Muscle of leg (tissue), 11 donors: ENCODE results near the gene NHP2. TPM values are rescaled to one million over a fixed set of nuclear protein-coding genes. Genes with fewer than 3 reads are reported as not detected.
"Not testable (repeated sequence)": the region's sequence is repeated elsewhere in the genome, so short reads cannot be mapped to it uniquely, and the experiment has no call there.

ENCODE experiments used
- DNase-seq: peaks from one replicate; pipeline ENCODE4 v3.0.0; 2013
- H3K27ac ChIP-seq: one replicate; pipeline ENCODE4 v1.5.1; 2013; ENCODE audit warnings: mild to moderate bottlenecking, low read length, control low read depth
- H3K27me3 ChIP-seq: one replicate; pipeline ENCODE4 v1.6.1; 2013; ENCODE audit warnings: low read length; ENCODE audit not compliant: control insufficient read depth, insufficient read depth
- H3K36me3 ChIP-seq: one replicate; pipeline ENCODE4 v1.6.1; 2013; ENCODE audit warnings: low read length; ENCODE audit not compliant: control insufficient read depth, insufficient read depth
- H3K4me1 ChIP-seq: one replicate; pipeline ENCODE4 v1.6.1; 2013; ENCODE audit warnings: low read length; ENCODE audit not compliant: control insufficient read depth, insufficient read depth
- H3K4me3 ChIP-seq: one replicate; pipeline ENCODE4 v1.5.1; 2013; ENCODE audit warnings: low read length, control low read depth
- H3K9me3 ChIP-seq: replicated peaks from 2 replicates; pipeline ENCODE4 v1.6.1; 2013; ENCODE audit warnings: low read depth, low read length; ENCODE audit not compliant: control insufficient read depth
- WGBS: methylation state at CpG from one replicate; pipeline ENCODE4 v1.1.5; 2013; ENCODE audit warnings: missing lambda C conversion rate; ENCODE audit not compliant: insufficient coverage; 5-methylcytosine and 5-hydroxymethylcytosine counted together
- polyA plus RNA-seq, 8 donors: library from polyadenylated mRNA; unstranded; fragments of 120-200 nt; gene quantifications; one replicate each; pipeline versions ENCODE4 v1.2.1 to v1.2.3, GENCODE V29; 2013; ENCODE audit warnings: inconsistent platforms in 1 of 8, low replicate concordance in 1 of 8; ENCODE audit not compliant: insufficient read length in 8 of 8, insufficient read depth in 1 of 8
- total RNA-seq: library from RNA; stranded (reverse); fragments of 120-200 nt; gene quantifications from one replicate; pipeline ENCODE4 v1.2.4, GENCODE V29; 2013

The NHP2 gene
- total and polyA plus RNA-seq, 9 donors: 103 to 129 (median 115) TPM

DNA sequence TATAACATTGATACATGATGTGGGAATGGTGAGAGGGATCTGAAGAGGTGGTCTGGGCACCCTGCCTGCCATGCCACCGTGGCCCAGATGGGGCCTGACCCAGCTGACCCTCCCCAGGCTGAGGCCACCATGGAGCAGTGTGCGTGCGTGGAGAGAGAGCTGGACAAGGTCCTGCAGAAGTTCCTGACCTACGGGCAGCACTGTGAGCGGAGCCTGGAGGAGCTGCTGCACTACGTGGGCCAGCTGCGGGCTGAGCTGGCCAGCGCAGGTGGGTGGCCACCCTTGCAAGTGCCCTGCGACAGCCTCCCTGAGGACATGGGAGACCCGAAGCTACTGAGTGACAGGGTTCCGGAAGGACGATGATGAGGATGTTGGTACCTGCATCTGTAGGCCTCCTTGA lies 15.7 kb downstream of the NHP2 start:
- WGBS: 90% methylated on average over 11 of the region's 12 CpGs
- peaks cover 60% of the 10 kb centered on the region for H3K36me3 ChIP-seq

DNA sequence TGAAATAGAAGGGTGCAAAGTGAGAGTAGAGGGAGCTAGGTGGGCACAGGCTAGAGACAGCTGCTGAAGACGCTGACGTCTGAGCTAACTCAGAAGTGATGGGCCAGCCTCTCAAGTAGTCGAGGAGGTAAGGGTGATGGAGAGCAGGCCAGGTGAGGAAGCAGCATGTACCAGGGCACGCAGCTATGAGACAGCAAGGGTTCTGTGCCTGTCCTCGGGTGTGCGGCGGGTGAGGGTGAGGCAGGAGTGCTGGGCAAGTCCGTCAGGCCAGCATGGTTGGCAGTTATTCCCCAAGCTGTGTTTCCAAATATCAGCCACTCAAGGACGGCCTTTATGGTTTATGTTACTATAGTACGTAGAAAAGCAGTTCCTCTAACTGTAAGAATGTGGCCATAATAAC lies 16.7 kb downstream of the NHP2 start:
- Histone ChIP-seq H3K27me3 (no peaks in the 10 kb centered on the region), H3K9me3 (no peaks in the 10 kb centered on the region), H3K4me3 (no peak overlapping the region), H3K27ac (no peak overlapping the region), H3K4me1 (peaks cover 3% of the 10 kb centered on the region), H3K36me3 (peaks cover 52% of the 10 kb centered on the region)
- 94% methylated on average over 9 of the region's 10 CpGs for whole genome bisulfite sequencing
- no peak for DNase-seq

More for the DNA sequence above, 15.7 kb downstream of the NHP2 start:
- DNase-seq: no peak
- no peak overlapping the region for H3K4me3 ChIP-seq
- no peaks in the 10 kb centered on the region for H3K27me3 ChIP-seq
- no peak overlapping the region for H3K27ac ChIP-seq
- no peaks in the 10 kb centered on the region for H3K9me3 ChIP-seq
- H3K4me1 ChIP-seq: peaks cover 12% of the 10 kb centered on the region

DNA sequence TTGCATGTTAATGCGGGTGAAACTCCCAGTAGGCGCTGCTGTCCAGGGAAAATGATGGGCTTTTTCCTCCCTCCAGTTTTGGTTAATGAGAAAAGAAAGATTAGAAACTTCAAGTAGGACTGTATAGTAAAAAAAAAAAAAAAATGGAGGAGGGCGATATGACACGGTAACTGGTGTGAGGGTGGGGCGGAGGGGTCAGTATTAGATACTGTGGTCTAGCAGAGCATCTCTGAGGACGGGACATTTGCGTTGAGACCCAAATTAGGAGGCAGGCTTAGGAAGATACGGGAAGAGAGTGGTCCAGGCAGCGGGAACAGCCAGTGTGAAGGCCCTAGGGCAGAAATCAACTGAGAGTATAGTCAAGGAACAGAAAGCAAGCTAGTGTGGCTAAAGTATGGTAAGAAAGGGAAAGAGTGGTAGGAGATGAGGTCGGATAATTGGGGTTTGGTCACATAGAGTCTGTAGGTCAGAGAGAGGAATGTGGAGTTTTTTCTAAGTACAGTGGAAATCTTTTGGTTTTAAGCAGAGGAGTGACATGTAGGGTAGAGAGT lies 22.2 kb downstream of the NHP2 start:
- Histone ChIP-seq H3K4me3 (peak overlapping the region; percentile 69), H3K27me3 (no peaks in the 10 kb centered on the region), H3K27ac (peak overlapping the region; percentile 77), H3K9me3 (no peaks in the 10 kb centered on the region), H3K36me3 (peaks cover 28% of the 10 kb centered on the region), H3K4me1 (peaks cover 10% of the 10 kb centered on the region)
- 49% methylated on average over 6 of the region's 10 CpGs for WGBS
- DNase-seq: no peak

DNA sequence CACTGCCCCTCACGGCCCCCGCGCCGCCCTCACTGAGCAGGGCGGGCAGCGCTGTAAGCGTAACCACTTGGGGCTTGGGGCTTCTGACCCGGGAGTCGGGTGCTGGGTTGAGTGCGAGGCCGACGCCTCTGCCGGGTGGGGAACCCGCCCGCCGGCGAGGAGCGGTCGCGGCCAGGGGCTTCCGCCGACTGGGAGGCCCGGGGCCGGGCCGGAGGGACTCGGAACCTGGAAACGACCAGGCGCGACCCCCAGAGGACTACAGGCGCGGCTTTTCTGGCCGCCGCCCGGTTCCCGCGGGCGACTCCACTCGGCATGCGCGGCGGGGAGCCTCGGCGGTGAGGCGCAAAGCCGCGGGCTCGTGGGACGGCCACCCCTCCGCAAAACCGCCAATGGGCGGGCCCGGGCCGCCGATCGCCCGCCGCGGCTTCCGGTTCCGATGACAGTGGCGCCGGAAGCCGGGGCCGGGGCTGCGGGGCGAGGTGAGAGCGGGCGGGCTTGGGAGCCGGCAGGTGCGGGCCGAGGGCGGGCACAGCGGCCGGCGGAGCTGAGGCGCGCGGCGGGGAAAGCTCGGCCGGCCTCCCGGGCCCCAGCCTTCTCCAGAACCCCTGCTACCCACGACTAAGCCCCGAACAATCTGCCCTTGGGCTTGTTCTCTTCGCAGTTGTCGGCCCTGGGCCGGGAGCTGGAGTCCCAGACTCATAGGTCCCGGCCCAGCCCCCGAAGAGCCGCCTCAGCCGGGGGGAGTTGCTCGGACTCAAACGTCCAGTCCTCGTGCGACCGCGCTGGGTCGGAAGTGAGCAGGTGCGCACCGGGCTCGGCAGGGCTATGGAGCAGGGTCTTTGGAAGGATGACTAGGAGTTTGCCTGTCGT lies 22.9 kb downstream of the NHP2 start, which contains the start of gene RMND5B:
Gene RMND5B, plus strand, starts transcription at position 439 of the 870 bp plus-strand sequence. CDS start 7,106 bp downstream, outside the sequence.
- Histone ChIP-seq H3K9me3 (no peaks in the 10 kb centered on the region), H3K36me3 (peaks cover 21% of the 10 kb centered on the region), H3K27me3 (no peaks in the 10 kb centered on the region), H3K4me1 (peaks cover 10% of the 10 kb centered on the region), H3K27ac (peak within 1 kb of the TSS; percentile 77), H3K4me3 (peak within 1 kb of the TSS; percentile 69)
- DNase-seq: peak; percentile 90
- WGBS: under 1% methylated on average over 98 of the region's 102 CpGs

DNA sequence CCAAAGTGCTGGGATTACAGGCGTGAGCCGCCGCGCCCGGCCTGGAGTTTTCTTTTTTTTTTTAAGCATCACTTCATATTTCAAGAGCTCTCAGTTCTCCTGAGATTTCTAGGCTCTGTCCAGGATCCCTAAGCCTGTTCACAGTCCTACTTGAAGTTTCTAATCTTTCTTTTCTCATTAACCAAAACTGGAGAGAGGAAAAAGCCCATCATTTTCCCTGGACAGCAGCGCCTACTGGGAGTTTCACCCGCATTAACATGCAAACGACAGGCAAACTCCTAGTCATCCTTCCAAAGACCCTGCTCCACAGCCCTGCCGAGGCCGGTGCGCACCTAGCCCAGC lies 23.5 kb downstream of the NHP2 start:
- 0% methylated on average over 10 of the region's 11 CpGs for WGBS
- H3K36me3 ChIP-seq: peaks cover 17% of the 10 kb centered on the region
- H3K27ac ChIP-seq: peak overlapping the region; percentile 70
- not testable (repeated sequence) for H3K9me3 ChIP-seq, DNase-seq, H3K27me3 ChIP-seq
- H3K4me1 ChIP-seq: peaks cover 14% of the 10 kb centered on the region
- peak overlapping the region; percentile 49 for H3K4me3 ChIP-seq

DNA sequence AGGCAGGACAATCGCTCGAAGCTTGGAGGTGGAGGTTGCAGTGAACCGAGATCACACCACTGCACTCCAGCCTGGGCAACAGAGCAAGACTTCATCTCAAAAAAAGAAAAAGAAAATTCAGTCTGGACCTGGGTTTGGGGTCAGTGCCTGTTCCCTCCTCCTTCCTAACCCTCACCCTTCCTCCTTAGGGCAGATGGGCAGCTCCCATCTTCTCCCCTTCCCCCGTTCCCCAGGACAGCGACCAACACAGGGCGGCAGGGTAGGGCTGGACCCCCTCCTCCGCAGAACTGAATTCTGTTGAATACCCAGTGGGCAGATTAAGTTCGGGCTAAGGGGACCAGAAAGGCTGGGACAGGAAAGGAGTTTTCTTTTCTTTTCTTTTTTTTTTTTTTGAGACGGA lies 24.4 kb downstream of the NHP2 start:
- DNase-seq: no peak
- H3K4me3 ChIP-seq: no peak overlapping the region
- H3K36me3 ChIP-seq: peaks cover 15% of the 10 kb centered on the region
- no peaks in the 10 kb centered on the region for H3K27me3 ChIP-seq
- 100% methylated on average over 1 of the region's 9 CpGs for WGBS
- peaks cover 23% of the 10 kb centered on the region for H3K4me1 ChIP-seq
- no peaks in the 10 kb centered on the region for H3K9me3 ChIP-seq
- H3K27ac ChIP-seq: no peak overlapping the region

DNA sequence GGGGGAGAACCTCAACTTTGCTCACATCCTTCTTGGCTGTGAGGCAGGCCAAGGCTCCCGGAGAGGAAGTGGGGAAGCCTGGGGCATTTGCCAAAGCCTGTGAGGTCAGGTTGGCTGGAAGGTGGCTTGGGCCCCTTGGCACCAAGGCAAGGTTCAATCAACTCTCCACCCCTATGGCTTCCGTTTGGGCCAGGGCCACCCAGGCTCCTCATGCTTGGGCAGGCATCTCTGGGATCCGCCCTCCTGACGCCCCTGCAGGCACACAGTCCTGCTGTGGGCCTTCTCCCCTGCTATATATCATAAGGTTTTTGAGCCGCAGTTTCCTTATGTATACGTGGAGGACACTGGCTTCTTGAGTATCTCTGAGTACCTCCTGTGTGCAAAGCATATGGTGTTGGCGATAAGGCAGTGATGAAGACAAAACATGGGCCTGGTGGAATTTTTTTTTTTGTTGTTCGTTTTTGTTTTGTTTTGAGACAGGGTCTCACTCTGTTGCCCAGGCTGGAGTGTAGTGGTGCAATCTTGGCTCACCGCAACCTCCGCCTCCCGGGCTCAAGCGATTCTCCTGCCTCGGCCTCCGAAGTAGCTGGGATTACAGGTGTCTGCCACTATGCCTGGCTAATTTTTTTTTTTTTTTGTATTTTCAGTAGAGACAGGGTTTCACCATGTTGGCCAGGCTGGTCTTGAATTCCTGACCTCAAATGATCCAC lies 26.2 kb downstream of the NHP2 start:
- not testable (repeated sequence) for H3K9me3 ChIP-seq, H3K27me3 ChIP-seq, H3K27ac ChIP-seq, DNase-seq, H3K4me3 ChIP-seq
- peaks cover 14% of the 10 kb centered on the region for H3K36me3 ChIP-seq
- 90% methylated on average over 6 of the region's 14 CpGs for WGBS
- H3K4me1 ChIP-seq: peaks cover 41% of the 10 kb centered on the region

DNA sequence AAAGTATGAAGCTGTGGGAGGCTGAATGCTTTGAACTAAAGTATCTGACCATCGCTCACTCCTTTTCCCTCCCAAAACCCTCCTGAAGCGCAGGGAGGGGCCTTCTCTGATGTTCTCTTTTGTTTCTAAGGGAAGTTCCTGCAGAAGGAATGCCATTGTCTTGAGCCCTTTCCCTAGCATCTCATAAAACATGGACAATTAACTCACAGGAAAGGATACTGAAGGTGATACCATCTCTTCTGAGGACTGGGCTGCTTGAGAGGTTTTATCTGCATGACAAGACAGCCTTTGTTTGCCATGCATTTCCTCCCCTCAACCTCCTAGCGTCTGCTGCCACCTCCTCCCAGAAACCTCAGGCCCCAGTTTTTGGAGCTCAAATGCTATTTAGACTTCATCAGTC lies 27.1 kb downstream of the NHP2 start:
- H3K4me1 ChIP-seq: peaks cover 45% of the 10 kb centered on the region

DNA sequence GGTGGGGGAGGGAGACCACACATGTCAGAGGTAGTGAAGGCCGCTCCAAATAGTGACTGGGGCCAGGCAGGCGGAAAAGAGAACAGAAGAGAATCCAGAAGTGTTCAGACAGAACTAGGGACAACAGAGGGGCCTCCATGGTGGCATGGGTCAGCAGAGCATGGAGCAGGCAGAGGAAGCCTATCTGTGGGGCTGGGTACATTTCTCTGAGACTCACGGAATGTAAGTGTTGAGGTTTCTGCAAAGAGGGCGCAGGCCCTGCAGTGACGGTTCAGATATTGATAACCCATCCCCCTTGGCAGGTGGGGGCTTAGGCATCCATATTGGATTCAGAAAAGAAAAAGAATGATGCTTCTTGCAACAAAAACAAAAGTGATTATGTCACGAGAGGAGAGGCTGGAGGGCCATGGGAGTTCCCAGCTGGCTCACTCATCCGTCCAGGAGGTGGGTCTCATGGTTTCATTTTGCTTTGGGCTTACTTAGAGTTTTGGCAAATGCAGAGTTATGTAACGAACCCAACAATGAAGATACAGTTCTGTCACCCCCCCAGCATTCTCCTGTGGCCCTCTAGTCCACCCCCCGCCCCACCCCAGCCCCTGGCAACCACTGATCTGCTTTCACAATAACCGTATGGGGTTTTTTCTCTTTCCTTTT lies 28.3 kb downstream of the NHP2 start:
- H3K4me3 ChIP-seq: no peak overlapping the region
- no peaks in the 10 kb centered on the region for H3K9me3 ChIP-seq
- peak; percentile 67 for DNase-seq
- H3K4me1 ChIP-seq: peaks cover 56% of the 10 kb centered on the region
- no peak overlapping the region for H3K27ac ChIP-seq
- WGBS: 75% methylated on average over 3 of the region's 10 CpGs
- H3K27me3 ChIP-seq: no peaks in the 10 kb centered on the region
- H3K36me3 ChIP-seq: peaks cover 29% of the 10 kb centered on the region

More for the DNA sequence above, 27.1 kb downstream of the NHP2 start:
- Histone ChIP-seq H3K36me3 (peaks cover 22% of the 10 kb centered on the region), H3K27ac (no peak overlapping the region), H3K27me3 (no peaks in the 10 kb centered on the region), H3K9me3 (no peaks in the 10 kb centered on the region), H3K4me3 (no peak overlapping the region)
- DNase-seq: no peak
- WGBS: 17% methylated on average over 1 of the region's 3 CpGs
